NT2/D1 (cell line): ENCODE results near the gene PPID.
"Not testable (repeated sequence)": the region's sequence is repeated elsewhere in the genome, so short reads cannot be mapped to it uniquely, and the experiment has no call there.

Experiments used
- DNase-seq: peaks from one replicate; pipeline ENCODE4 v3.0.0-alpha.2; 2011; ENCODE audit warnings: low read depth, low spot score
- H3K27me3 ChIP-seq: 2 replicates; pipeline ENCODE4 v1.6.0; 2011; ENCODE audit warnings: mild to moderate bottlenecking; ENCODE audit not compliant: insufficient read length, insufficient read depth
- H3K36me3 ChIP-seq: 2 replicates; pipeline ENCODE4 v1.6.1; 2011; ENCODE audit warnings: mild to moderate bottlenecking, low read length, mixed read lengths; ENCODE audit not compliant: insufficient read depth, insufficient read length
- H3K4me1 ChIP-seq: 2 replicates; pipeline ENCODE4 v1.5.1; 2011; ENCODE audit not compliant: insufficient read depth, insufficient read length
- H3K4me3 ChIP-seq: 2 replicates; pipeline ENCODE4 v1.5.1; 2011; ENCODE audit warnings: low read depth; ENCODE audit not compliant: insufficient read length
- H3K9ac ChIP-seq: 2 replicates; pipeline ENCODE4 v1.6.0; 2011; ENCODE audit warnings: low read depth; ENCODE audit not compliant: insufficient read length
- H3K9me3 ChIP-seq: 2 replicates; pipeline ENCODE4 v1.5.1; 2011; ENCODE audit warnings: mild to moderate bottlenecking, low read length; ENCODE audit not compliant: insufficient read depth
- SUZ12 ChIP-seq: IDR thresholded peaks from 2 replicates; pipeline ENCODE4 v1.6.1; 2011; ENCODE audit not compliant: insufficient read length, insufficient read depth; ENCODE audit errors: extremely low read depth
- YY1 ChIP-seq: IDR thresholded peaks from 2 replicates; pipeline ENCODE4 v1.6.1; 2011; ENCODE audit not compliant: insufficient read length, insufficient read depth
- ZNF274 ChIP-seq: IDR thresholded peaks from 2 replicates; pipeline ENCODE4 v1.6.1; 2011; ENCODE audit warnings: mild to moderate bottlenecking, low read depth, low read length

The PPID gene

GRCh38 chr4:158715802-158716201 is 7.4 kb downstream of the PPID start:
- Histone ChIP-seq H3K4me1 (no peaks in the 10 kb centered on the region), H3K9me3 (no peaks in the 10 kb centered on the region), H3K27me3 (no peaks in the 10 kb centered on the region), H3K4me3 (no peak overlapping the region), H3K9ac (no peak overlapping the region), H3K36me3 (peaks cover 83% of the 10 kb centered on the region)
- no peak for DNase-seq
- TF ChIP-seq YY1: no peak
- no peak for TF ChIP-seq SUZ12
- no peak for TF ChIP-seq ZNF274

GRCh38 chr4:158714937-158715336 is 8.3 kb downstream of the PPID start:
- DNase-seq: no peak
- Histone ChIP-seq H3K9me3 (no peaks in the 10 kb centered on the region), H3K36me3 (peaks cover 86% of the 10 kb centered on the region), H3K9ac (no peak overlapping the region), H3K4me3 (no peak overlapping the region), H3K4me1 (no peaks in the 10 kb centered on the region), H3K27me3 (no peaks in the 10 kb centered on the region)
- no peak for TF ChIP-seq SUZ12
- no peak for TF ChIP-seq YY1
- no peak for TF ChIP-seq ZNF274

GRCh38 chr4:158712622-158713021 is 10.6 kb downstream of the PPID start:
- not testable (repeated sequence) for H3K4me3 ChIP-seq, H3K4me1 ChIP-seq, DNase-seq, H3K9me3 ChIP-seq, H3K9ac ChIP-seq, H3K27me3 ChIP-seq
- H3K36me3 ChIP-seq: peaks cover 83% of the 10 kb centered on the region

GRCh38 chr4:158710814-158711213 is 12.4 kb downstream of the PPID start:
- H3K36me3 ChIP-seq: peaks cover 86% of the 10 kb centered on the region
- H3K4me1 ChIP-seq: no peaks in the 10 kb centered on the region
- no peak for TF ChIP-seq ZNF274
- no peak for TF ChIP-seq SUZ12
- no peak for TF ChIP-seq YY1
- no peak overlapping the region for H3K4me3 ChIP-seq
- no peaks in the 10 kb centered on the region for H3K9me3 ChIP-seq
- H3K9ac ChIP-seq: no peak overlapping the region
- no peak for DNase-seq
- H3K27me3 ChIP-seq: no peaks in the 10 kb centered on the region

- no peaks in the 10 kb centered on the region for H3K27me3 ChIP-seq
- no peaks in the 10 kb centered on the region for H3K4me1 ChIP-seq
- DNase-seq: no peak
- no peak overlapping the region for H3K4me3 ChIP-seq
- no peak for TF ChIP-seq ZNF274
- H3K36me3 ChIP-seq: peaks cover 31% of the 10 kb centered on the region
- no peak overlapping the region for H3K9ac ChIP-seq
- H3K9me3 ChIP-seq: no peaks in the 10 kb centered on the region
Measured at GRCh38 chr4:158704274-158704673, 18.9 kb downstream of the PPID start.

- Histone ChIP-seq H3K27me3 (no peaks in the 10 kb centered on the region), H3K36me3 (no peaks in the 10 kb centered on the region), H3K9me3 (no peaks in the 10 kb centered on the region), H3K4me3 (no peak overlapping the region), H3K9ac (no peak overlapping the region), H3K4me1 (no peaks in the 10 kb centered on the region)
- TF ChIP-seq YY1 (no peak), SUZ12 (no peak), ZNF274 (no peak)
- no peak for DNase-seq
Measured at GRCh38 chr4:158688813-158689212, 34.4 kb downstream of the PPID start.

GRCh38 chr4:158682066-158682465 is 41.1 kb downstream of the PPID start:
- no peaks in the 10 kb centered on the region for H3K9me3 ChIP-seq
- H3K4me3 ChIP-seq: no peak overlapping the region
- H3K4me1 ChIP-seq: no peaks in the 10 kb centered on the region
- TF ChIP-seq SUZ12: no peak
- TF ChIP-seq YY1: no peak
- TF ChIP-seq ZNF274: no peak
- DNase-seq: no peak
- no peak overlapping the region for H3K9ac ChIP-seq
- no peaks in the 10 kb centered on the region for H3K27me3 ChIP-seq
- H3K36me3 ChIP-seq: no peaks in the 10 kb centered on the region

- H3K9ac ChIP-seq: no peak overlapping the region
- H3K36me3 ChIP-seq: no peaks in the 10 kb centered on the region
- TF ChIP-seq ZNF274 (no peak), YY1 (no peak), SUZ12 (no peak)
- DNase-seq: no peak
- no peaks in the 10 kb centered on the region for H3K9me3 ChIP-seq
- H3K27me3 ChIP-seq: no peaks in the 10 kb centered on the region
- H3K4me3 ChIP-seq: no peak overlapping the region
- no peaks in the 10 kb centered on the region for H3K4me1 ChIP-seq
Measured at GRCh38 chr4:158681629-158682028, 41.6 kb downstream of the PPID start.
